Measurements from ENCODE around the gene NIPAL3.
A peak's percentile ranks its signal among the peaks of the same experiment; 100 is the strongest.
"Not testable (repeated sequence)": the region's sequence is repeated elsewhere in the genome, so short reads cannot be mapped to it uniquely, and the experiment has no call there.

The NIPAL3 gene

DNA sequence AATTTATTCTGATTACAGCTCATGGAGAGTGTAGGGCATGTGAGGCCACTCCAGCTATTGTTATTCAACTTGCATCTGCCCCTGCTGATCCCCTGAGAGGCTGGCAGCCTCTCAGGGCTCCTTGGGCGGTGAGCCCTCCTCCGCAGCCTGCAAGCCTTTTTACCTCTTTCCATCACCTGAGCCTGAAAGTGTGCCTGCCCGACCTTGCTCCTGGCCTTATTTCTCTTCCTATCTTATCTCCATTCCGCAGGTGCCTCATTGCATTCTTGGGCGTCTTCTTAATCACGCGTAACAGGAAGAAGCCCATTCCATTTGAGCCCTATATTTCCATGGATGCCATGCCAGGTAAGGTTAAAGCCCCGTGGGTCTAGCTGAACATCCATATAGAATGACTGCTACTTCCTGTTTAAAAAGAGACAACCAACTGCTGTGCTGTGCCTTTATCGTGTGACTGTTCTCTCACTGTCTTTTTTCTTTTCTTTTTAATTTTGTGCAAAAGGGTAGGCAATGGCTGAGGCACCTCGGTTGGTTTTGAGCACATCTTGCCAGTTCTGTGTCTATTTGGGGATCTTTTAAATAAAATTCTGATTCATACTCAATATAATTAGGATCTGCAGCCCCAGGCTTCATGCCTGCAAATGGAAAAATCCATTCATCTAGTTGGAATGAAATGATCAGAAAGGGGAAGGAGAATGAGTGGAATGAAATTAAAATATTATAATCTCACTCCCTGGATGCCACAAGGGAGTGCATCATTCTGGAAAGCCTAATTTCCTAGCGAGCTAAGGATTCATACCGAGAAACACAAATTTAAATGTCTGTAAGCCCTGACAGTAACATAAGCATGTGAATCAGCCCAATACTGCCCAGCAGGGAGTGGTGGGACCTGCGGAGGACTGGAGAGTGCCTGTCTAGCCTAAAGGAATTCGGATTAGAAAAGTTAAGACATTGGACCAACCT lies 48.5 kb downstream of the NIPAL3 start:
- DNase-seq = peak; percentile 94

- DNase-seq = no peak
These were observed 49.5 kb downstream of the NIPAL3 start for GRCh38 chr1:24465099-24465498.

DNA sequence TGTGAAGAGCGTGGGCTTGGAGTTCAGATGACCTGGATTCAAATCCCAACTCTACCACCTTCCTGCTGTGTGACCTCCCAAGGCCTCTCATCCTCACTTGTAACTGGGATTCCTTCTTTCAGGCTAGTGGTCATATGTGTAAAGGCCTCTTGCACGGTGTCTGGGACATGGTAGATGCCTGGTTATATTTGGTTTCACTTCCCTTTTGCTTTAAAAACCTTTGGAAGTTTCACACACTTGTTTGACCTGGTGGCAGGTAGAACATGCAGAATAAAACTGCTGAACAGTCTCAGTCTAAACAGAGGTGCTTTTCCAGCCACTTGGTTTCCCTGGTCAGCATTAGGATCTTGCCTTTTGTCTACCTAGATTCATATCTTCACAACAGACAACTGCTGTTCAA lies 50.0 kb downstream of the NIPAL3 start:
- DNase-seq = no peak

GRCh38 chr1:24468685-24469316 lies 53.2 kb downstream of the NIPAL3 start:
- no peak for DNase-seq

GRCh38 chr1:24470592-24470991 lies 55.0 kb downstream of the NIPAL3 start:
- DNase-seq = no peak

DNA sequence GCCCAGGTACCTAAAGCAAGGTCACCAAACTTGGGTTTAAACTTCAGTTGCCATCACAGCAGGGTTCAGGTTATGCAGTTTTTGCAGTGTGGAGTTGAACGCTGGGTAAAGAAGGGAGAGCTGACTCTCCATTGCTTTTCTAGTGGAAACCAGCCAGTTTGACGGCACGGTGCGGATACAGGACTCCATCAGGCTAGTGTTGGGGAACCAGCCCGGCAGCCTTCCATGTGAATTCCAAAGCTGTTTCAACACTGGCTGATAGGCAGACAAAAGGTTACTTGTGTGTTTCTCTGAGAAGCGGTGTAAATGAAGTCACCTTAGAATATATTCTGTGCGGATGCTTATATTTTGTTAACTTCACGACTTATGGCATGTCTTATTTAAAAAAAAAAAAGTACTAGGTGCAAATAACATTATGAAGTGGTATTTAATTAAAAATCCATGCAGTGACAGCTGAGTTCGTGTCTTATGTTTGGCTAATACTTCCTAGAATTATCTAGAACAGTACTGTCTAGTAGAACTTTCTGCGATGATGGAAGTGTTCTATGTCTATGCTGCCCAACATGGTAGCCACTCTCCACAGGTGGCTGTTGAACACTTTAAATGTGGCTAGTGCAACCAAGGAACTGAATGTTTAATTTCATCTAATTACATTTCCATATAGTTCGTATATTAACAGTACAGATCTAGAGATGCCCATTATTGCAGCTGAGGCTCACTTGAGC lies 57.1 kb downstream of the NIPAL3 start:
- no peak for DNase-seq

DNA sequence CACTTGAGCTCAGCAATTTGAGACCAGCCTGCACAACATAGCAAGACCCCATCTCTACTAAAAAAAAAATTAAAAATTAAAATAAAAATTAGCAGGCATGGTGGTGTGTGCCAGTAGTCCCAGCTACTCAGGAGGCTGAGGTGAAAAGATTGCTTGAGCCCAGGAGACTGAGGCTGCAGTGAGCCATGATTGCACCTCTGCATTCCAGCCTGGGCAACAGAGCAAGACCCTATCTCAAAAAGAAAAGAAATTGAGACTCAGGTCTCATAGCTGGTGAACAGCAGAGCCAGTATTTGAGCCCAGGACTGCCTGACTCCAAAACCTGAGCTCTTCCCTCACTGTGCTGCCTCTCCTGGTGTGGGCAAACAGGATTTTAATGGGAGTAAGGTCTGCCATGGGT lies 58.6 kb downstream of the NIPAL3 start:
- no peak for DNase-seq

DNA sequence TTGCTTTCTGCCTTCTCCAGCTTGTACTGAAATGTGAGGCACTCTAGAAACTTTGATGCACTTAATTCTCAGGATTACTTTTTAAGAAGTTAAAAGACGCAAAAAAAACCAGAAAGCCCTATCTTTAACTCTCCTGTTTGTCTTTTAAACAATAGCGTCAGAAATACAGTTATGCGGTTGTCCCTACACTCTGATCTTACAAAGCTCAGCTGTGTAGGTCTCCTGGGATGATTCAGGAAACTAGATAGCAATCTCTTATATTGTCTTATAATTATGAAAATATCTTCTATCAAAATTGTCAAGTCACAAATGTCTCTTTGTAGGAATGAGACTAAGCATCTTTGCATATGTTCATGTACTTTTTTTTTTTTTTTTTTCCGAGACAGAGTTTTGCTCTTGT lies 60.1 kb downstream of the NIPAL3 start:
- no peak for DNase-seq

DNA sequence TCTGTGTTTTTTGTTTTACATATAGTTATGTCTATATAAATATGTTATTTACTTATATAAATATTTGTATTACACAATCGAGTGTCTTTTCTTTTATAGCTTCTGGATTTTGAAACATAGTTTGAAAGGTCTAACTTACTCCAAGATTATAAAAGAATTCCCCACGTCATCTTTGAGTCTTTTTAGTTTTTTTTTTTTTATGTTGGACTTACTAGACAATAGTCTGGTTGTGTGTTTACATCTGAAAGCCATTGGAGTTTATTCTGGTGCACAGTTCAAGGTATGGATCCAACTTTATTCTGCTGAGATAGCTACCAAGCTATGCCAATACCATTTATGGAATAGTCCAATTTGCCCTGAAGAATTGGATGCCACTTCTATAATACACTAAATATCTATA lies 61.0 kb downstream of the NIPAL3 start:
- DNase-seq = no peak

- no peak for DNase-seq
These were observed 61.7 kb downstream of the NIPAL3 start for GRCh38 chr1:24477309-24477708.

- no peak for DNase-seq
These were observed 65.5 kb downstream of the NIPAL3 start for GRCh38 chr1:24481101-24481500.

- DNase-seq = no peak
These were observed 66.4 kb downstream of the NIPAL3 start for GRCh38 chr1:24481843-24482610.

DNA sequence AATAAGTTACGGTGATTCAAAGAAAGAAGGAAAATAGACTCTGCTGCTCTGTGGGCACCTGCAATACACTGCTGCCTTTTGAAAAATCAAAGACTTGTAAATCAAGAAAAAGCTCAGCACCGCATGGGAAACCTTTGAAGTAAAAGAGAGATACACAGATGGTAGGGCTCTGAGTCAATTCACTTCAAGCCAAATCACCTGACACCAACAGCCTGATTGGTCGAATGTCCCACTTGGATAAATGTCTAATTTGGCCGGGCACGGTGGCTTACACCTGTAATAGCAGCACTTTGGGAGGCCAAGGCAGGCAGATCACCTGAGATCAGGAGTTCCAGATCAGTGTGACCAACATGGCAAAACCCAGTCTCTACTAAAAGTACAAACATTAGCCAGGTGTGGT lies 67.8 kb downstream of the NIPAL3 start:
- no peak for DNase-seq

DNA sequence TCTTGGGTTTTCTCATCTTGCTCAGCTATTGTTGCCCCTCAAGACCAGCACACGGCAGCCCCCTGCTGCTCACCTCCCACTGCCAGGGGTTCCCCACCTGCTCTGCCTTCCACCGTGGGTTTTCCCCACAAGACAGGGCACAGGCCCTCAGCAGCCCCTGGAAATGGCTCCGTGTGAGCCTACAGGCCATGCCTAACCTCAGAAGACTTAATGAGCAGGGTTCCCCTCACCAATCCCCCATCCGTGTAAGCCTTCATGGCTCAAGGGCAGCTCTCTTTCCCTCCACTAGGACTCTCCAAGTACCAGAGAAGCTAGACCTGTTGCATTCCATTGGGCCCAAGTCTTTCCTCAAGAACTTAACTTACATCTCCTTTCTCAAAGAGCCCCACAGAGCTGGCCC lies 68.6 kb downstream of the NIPAL3 start:
- DNase-seq = no peak

DNA sequence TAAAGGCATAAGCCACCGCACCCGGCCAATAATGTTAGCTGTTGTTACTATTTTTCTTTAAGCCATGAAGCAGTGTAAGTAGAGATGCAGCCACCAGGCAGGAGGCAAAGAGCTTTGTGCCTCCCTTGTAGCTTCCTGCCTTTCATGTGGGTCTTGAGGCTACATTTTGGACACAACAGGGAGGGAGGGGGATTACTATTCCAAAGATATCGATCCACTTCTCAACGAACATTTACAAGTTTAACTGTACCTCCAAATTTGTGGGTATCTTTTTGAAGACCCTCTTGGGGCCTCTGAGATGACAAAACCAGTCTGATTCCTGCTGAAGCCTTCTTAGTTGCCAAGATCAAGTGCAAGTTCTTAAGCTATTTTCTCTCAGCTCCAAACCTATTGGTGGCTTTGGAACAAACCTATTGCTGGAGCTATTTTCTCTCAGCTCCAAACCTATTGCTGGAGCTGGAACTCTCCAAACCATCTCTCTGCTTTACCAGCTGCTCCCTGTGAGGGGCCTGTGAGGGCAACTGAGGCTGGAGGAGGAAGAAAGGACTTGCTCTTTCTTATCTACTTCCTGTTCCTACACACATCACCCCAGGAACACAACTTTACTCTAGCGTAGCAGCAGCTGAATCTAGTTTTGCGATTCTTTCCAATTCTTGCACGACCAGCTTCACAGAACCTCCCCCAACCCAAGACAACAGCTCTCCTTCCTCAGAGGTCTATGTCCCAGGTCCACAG lies 70.9 kb downstream of the NIPAL3 start:
- DNase-seq = no peak

DNA sequence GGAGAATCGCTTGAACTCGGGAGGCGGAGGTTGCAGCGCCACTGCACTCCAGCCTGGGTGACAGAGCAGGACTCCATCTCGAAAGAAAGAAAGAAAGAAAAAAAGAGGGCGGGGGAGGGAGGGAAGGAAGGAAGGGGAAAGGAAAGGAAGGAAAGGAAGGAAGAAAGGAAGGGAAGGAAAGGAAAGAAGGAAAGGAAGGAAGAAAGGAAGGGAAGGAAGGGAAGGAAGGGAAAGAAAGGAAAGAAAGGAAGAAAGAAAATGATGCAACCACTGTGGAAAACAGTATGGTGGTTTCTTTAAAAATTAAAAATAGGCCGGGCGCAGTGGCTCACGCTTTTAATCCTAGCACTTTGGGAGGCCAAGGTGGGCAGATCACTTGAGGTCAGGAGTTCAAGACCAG lies 71.9 kb downstream of the NIPAL3 start:
- no peak for DNase-seq

DNA sequence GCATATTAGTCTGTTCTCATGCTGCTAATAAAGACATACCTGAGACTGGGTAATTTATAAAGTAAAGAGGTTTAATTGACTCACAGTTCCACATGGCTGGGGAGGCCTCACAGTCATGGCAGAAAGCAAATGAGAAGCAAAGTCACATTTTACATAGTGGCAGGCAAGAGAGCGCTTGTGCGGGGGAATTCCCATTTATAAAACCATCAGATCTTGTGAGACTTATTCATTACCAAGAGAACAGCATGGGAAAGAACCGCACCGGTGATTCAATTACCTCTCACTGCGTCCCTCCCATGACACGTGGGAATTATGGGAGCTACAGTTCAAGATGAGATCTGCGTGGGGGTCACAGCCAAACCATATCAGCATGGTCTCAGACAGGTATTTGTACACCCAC lies 72.6 kb downstream of the NIPAL3 start:
- DNase-seq = not testable (repeated sequence)

DNA sequence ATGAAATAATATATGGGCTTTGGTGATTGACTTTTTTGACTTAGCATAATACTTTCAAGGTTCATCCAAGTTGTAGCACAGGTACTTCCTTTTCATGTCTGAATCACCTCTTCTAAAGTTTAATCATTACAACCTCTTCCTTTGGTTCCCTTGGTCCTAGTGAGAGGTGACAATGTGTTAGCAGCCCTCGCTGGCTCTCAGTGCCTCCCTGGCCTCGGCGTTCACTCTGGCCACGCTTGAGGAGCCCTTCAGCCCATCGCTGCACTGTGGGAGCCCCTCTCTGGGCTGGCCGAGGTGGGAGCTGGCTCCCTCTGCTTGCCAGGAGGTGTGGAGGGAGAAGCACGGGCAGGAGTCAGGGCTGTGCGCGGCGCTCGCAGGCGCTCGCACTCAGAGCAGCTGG lies 74.1 kb downstream of the NIPAL3 start:
- DNase-seq = no peak

GRCh38 chr1:24490101-24490781 lies 74.6 kb downstream of the NIPAL3 start:
- DNase-seq = no peak

GRCh38 chr1:24491577-24492360 lies 76.2 kb downstream of the NIPAL3 start:
- DNase-seq = peak; percentile 36

- not testable (repeated sequence) for DNase-seq
These were observed 77.3 kb downstream of the NIPAL3 start for GRCh38 chr1:24492935-24493334.
